ENCODE data around the gene PYROXD2.

Gene PYROXD2

DNA sequence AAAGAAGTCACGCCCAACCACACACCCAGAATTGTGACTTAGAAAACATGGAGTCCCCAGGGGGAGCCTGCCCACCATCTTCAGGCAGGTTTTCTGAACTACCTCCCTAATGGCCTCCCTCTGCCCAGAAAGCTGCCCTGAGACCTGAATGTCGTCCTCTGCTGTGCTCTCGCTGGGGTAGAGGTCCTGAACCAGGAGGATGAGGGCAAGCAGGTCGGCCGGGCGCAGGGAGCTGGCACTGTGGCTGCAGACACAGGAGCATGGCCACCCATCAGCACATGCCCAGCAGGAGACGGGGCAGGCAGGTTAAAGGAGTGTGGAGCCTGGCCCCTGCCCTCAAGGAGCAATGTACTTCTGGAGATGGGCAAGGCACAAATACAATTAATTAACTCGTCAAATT is 15.4 kb upstream of the PYROXD2 start:
- in situ Hi-C loops (cut with HindIII; ENCODE audit: low pct_unique_long_range_greater_than_20kb, low sequenced_read_pairs), result no loop called here
- no peak for DNase-seq (ENCODE audit: low read depth in 1 of 2, low spot score in 1 of 2)
- no peak for TF ChIP-seq JUND (IDR thresholded peaks at IDR 0.05; ENCODE audit: low read depth)

DNA sequence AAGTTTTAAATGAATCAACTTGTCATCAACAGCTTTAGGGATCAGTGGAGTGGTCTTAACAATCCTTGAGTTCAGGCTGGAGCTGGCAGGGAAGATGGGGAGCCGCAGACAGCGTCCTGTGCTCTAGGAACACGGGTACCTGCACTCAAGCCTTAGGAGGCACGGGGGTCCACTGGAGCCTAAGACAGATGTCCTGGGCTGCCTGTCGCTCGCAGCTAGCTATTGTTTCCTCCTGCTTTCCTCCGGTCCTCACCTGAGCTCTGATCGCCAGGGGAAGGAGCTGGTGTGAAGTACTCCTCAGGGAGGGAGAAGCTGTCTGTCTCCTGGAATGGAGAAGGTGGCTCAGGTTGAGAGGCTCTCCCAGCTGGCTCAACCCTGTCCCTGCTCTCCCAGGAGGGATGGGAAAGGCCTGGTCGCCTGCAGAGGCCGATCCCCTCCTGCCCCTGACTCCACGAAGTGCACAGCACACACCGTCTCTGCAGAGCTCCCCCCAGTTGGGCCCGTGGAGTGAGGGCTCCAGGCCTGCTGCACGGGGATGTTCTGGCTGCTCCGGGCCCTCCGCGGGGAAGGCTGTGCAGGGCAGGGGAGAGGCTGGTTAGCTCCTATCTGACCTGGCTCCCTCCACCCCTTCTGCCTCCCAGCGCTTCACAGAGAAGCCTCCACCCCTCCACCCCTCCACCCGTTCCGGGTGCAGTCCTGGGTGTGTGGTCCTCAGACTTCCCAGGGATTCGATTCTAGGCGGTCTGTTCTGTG is 14.5 kb upstream of the PYROXD2 start:
- in situ Hi-C loops (cut with HindIII; ENCODE audit: low pct_unique_long_range_greater_than_20kb, low sequenced_read_pairs), result no loop called here
- DNase-seq (ENCODE audit: low read depth in 1 of 2, low spot score in 1 of 2), result no peak
- TF ChIP-seq JUND (IDR thresholded peaks at IDR 0.05; ENCODE audit: low read depth), result no peak

DNA sequence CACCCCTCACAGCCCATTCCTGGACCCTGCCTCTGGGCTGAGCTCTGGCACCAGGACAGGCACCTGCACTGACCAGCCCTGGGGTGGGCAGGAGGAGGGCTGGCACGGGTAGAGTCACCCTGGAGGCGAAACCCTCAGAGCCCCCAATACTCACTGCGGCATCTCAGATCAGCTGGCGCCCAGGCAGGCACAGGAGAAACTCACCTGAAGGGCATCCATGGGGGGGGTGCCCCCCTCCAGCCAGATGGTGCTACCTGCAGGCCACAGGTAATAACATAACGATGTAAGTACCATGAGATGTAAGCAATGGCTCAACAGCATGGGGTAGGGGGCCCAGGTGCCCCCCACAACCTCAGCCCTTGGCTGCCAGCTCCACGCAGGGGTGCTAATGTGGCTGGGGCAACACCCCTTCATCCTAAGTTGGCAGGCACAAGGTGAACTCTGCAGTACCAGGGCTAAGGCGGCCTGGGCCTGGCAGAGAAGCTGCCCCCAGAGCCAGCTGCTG is 12.1 kb upstream of the PYROXD2 start:
- no peak for DNase-seq (ENCODE audit: low read depth in 1 of 2, low spot score in 1 of 2)
- no peak for TF ChIP-seq JUND (IDR thresholded peaks at IDR 0.05; ENCODE audit: low read depth)
- in situ Hi-C loops (cut with HindIII; ENCODE audit: low pct_unique_long_range_greater_than_20kb, low sequenced_read_pairs), result no loop called here

DNA sequence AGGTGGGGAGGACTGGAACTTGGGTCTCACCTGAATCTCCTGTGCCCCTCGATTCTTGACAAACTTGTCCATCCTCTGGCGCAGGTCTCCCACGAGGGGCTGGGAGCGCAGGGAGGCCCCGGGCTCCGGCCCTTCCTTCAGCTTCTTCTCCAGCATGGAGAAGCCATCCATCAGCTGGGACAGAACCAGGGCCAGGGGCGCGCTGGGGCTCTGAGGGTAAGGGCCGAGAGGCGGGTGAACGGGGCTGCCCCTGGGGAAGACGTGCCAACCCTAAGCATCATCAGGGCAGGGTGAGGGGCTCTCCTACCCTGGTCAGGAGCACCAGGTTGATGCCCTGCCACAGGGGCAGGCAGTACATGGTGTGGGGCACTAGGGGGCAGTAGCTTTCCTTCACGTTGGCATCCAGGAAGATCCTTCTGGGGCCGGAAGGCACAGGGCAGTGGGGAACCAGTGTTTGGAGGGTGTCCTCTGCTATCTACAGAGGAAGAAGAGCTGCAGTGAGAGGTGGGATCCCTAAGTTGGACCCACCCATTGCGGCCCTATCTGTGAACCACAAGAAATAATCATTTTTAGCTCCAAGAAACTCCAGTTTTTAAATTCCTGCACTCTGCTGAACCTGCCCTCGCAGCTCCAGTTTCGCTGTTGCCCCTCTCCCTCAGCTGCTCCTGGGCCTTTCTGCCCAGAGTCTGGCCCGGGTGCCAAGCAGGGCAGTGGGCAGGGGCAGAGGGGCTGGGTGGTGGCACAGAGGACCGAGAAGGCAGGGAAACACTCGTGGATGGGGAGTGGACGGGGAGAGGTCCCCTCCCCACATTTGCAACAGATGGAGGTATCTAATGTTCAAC is 10.8 kb upstream of the PYROXD2 start:
- in situ Hi-C loops (cut with HindIII; ENCODE audit: low pct_unique_long_range_greater_than_20kb, low sequenced_read_pairs), result no loop called here
- DNase-seq (ENCODE audit: low read depth in 1 of 2, low spot score in 1 of 2), result peak; percentile 42 to 63

DNA sequence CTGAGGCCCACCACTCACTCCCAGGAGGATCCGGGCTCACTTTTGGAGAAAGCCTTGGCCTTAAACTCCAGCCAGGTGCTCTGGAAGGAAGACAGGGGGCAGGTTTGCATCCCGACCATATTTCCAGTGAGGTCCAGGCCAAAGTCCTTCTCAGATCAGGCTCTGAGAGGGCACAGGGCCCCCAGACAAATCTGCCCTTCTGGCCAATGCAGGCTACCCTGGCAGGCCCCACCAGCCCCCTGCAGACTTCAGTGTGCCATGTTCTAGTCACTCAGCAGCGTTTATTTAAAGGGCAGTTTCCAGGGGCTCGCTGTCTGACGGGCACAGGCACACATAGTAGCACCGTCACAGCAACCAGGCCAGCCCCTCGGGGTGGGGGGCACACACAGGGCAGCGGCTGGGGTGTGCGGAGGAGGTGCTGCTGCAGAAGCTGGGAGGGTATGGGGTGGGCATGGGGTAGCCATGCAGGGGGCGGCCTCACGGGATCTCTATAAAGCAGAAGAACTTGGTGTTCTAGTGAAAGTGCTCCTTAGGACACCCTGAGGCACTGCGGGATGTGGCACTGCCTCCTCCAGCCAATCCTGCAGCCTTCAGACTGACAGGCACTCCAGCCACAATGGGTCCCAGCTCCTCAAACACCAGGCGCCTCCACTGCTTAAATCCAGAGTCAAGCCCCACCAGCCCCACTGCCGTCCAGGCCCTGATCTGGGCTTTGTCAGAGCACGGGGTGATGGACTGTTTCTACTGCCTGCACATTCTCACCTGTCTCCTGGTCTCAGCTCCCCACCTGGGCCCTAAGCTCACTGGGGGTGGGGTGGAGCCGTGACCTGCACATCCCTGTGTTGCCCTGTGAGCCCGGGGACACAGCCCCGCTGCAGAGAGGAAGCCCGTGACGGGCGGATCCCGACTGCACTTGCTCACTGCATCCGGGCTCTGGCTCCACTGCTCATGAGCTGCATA is 9.6 kb upstream of the PYROXD2 start:
- no peak for TF ChIP-seq JUND (IDR thresholded peaks at IDR 0.05; ENCODE audit: low read depth)
- no peak for DNase-seq (ENCODE audit: low read depth in 1 of 2, low spot score in 1 of 2)
- in situ Hi-C loops (cut with HindIII; ENCODE audit: low pct_unique_long_range_greater_than_20kb, low sequenced_read_pairs), result no loop called here

More for the DNA sequence above, 10.8 kb upstream of the PYROXD2 start:
- no peak for TF ChIP-seq JUND (IDR thresholded peaks at IDR 0.05; ENCODE audit: low read depth)

- in situ Hi-C loops (cut with HindIII; ENCODE audit: low pct_unique_long_range_greater_than_20kb, low sequenced_read_pairs), result no loop called here
- DNase-seq (ENCODE audit: low read depth in 1 of 2, low spot score in 1 of 2), result no peak
- no peak for TF ChIP-seq JUND (IDR thresholded peaks at IDR 0.05; ENCODE audit: low read depth)
Measured at GRCh38 chr10:98423691-98424120, 8.7 kb upstream of the PYROXD2 start.

- in situ Hi-C loops (cut with HindIII; ENCODE audit: low pct_unique_long_range_greater_than_20kb, low sequenced_read_pairs), result no loop called here
- no peak for TF ChIP-seq JUND (IDR thresholded peaks at IDR 0.05; ENCODE audit: low read depth)
- no peak for DNase-seq (ENCODE audit: low read depth in 1 of 2, low spot score in 1 of 2)
Measured at GRCh38 chr10:98422182-98422581, 7.2 kb upstream of the PYROXD2 start.

- no peak for DNase-seq (ENCODE audit: low read depth in 1 of 2, low spot score in 1 of 2)
- in situ Hi-C loops (cut with HindIII; ENCODE audit: low pct_unique_long_range_greater_than_20kb, low sequenced_read_pairs), result no loop called here
- no peak for TF ChIP-seq JUND (IDR thresholded peaks at IDR 0.05; ENCODE audit: low read depth)
Measured at GRCh38 chr10:98420786-98421185, 5.8 kb upstream of the PYROXD2 start.

- no peak for DNase-seq (ENCODE audit: low read depth in 1 of 2, low spot score in 1 of 2)
- in situ Hi-C loops (cut with HindIII; ENCODE audit: low pct_unique_long_range_greater_than_20kb, low sequenced_read_pairs), result no loop called here
- no peak for TF ChIP-seq JUND (IDR thresholded peaks at IDR 0.05; ENCODE audit: low read depth)
Measured at GRCh38 chr10:98419469-98420261, 4.7 kb upstream of the PYROXD2 start.

DNA sequence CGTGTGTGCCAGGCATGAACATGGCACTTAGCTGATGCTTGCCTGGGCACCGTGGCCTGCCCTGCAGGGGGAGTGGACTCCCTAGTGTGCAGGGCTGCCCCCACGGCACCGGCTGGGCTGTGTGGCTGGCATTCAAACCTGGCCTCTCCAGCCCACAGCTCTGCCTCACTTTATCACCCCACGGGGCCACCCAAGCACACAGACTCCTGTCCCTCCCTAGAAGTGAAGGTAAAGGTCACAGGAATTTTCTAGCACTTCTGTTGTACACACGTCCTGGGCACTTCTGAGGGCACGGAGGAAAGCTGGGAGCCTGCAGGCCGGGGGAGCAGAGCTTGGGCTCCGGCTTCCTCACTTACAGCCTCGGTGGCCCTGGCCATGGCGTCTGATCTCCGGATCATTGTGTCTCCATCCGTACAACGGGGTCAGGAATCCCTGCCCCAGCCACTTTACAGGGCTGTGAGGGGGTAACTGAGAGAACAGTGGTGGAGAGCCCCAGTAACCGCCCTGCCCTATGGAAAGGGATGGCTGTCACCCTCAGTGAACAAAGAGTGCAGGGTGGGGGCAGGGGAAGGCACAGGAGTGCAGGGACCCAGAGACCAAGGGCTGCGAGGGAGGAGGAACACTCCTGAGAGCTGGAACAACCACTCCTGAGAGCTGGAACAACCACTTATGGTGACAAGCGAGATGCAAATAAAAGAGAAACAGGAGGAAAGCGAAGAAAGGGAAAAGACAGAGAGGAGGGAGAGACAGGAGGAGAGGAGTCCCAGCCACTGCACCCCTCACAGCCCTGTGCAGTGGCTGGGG is 3.9 kb upstream of the PYROXD2 start:
- TF ChIP-seq JUND (IDR thresholded peaks at IDR 0.05; ENCODE audit: low read depth), result no peak
- in situ Hi-C loops (cut with HindIII; ENCODE audit: low pct_unique_long_range_greater_than_20kb, low sequenced_read_pairs), result no loop called here
- DNase-seq (ENCODE audit: low read depth in 1 of 2, low spot score in 1 of 2), result no peak

Data from T47D (cell line).